ENCODE data around the gene LRP1B. TPM values are rescaled to one million over a fixed set of nuclear protein-coding genes. Genes with fewer than 3 reads are reported as not detected.

Gene LRP1B
- total RNA-seq, 1 donor from 2014 or later: not detected

DNA sequence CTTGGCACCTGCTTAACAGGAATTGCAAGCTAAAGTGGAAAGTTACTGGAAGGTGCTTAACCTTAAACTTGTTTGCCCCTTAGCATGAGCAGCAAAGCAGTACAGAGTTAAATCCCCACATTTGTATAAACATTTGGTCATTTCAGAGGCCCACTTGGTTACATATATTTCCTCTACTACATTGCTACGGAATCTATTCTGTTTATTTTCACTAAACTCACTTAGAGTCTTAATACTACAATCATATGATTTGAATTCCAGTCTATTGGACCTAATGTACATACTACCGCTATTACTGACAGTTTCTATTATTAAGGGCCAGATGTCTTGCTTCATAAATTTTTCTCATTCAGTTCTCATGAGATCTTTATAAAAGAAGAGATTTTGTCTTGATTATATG is 1294.0 kb downstream of the LRP1B start:
- Mint-ChIP-seq H3K4me3 (ENCODE audit: low read depth) (no peak overlapping the region), H3K9me3 (peaks cover 15% of the 10 kb centered on the region), H3K27me3 (ENCODE audit: low read depth) (no peaks in the 10 kb centered on the region), H3K27ac (no peak overlapping the region), H3K36me3 (ENCODE audit: low read depth) (no peaks in the 10 kb centered on the region), H3K4me1 (ENCODE audit: low read depth) (no peaks in the 10 kb centered on the region)
- DNase-seq (ENCODE audit: low spot score): no peak
- intact Hi-C loops (cut with micrococcal nuclease): no loop called here

DNA sequence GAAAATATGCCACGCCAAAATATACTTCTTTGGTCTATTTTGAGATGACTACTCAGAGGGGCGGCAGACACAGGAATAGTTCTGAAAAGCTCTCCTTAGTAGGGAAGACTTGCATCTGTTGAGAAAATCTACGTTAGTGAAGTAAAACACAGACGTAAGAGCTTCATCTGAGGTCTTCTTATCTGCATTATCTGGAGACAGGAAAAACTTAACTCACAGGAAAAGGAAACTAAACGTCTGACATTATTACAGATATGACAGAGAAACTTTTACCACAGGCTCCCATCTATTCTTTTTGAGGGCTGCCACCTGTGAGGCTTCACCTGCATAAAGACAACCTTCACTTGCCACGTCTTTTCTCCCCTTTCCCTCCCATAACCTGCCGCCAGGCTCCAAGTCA is 1295.7 kb downstream of the LRP1B start:
- Mint-ChIP-seq H3K27ac (no peak overlapping the region), H3K4me1 (ENCODE audit: low read depth) (no peaks in the 10 kb centered on the region), H3K4me3 (ENCODE audit: low read depth) (no peak overlapping the region), H3K27me3 (ENCODE audit: low read depth) (no peaks in the 10 kb centered on the region), H3K9me3 (peaks cover 29% of the 10 kb centered on the region), H3K36me3 (ENCODE audit: low read depth) (no peaks in the 10 kb centered on the region)
- intact Hi-C loops (cut with micrococcal nuclease): no loop called here
- no peak for DNase-seq (ENCODE audit: low spot score)

DNA sequence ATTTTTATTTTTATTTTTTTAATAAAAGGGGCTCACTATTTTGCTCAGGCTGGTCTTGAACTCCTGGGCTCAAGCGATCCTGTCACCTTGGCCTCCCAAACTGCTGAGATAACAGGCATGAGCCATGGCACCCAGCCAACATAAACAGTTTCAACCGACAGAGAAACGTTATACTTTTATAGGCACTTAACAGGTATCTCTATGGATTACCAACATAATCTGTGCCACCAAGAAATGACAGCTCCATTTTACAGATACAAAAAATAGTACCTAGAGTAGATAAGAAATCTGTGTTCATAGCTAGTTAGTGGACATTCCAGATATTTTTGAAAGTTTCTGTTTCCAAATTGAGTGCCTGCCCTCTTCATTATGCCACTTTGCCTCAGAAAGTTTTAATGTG is 1316.7 kb downstream of the LRP1B start:
- intact Hi-C loops (cut with micrococcal nuclease): no loop called here
- Mint-ChIP-seq H3K27ac (no peak overlapping the region), H3K36me3 (ENCODE audit: low read depth) (no peaks in the 10 kb centered on the region), H3K27me3 (ENCODE audit: low read depth) (no peaks in the 10 kb centered on the region), H3K9me3 (peaks cover 22% of the 10 kb centered on the region), H3K4me3 (ENCODE audit: low read depth) (no peak overlapping the region), H3K4me1 (ENCODE audit: low read depth) (no peaks in the 10 kb centered on the region)
- no peak for DNase-seq (ENCODE audit: low spot score)

DNA sequence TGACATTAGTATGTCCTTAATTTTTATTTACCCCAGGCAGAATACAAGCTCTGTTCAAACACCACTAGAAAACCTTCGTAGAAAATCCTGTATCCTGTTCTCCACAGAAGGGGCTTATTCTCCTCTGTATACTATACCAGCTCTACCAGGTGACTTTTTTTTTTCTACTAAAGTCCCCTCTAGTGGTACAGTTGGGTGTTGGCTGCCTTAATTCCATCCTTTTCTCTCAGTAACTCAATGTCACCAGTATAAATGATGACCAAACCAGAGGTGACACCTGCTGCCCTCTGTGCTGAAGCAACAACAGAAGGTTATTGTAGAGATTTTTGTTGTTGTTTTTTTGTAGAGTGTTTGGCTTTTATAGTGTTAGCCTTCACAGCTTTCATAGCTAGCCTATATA is 1322.0 kb downstream of the LRP1B start:
- no peaks in the 10 kb centered on the region for H3K36me3 Mint-ChIP-seq (ENCODE audit: low read depth)

DNA sequence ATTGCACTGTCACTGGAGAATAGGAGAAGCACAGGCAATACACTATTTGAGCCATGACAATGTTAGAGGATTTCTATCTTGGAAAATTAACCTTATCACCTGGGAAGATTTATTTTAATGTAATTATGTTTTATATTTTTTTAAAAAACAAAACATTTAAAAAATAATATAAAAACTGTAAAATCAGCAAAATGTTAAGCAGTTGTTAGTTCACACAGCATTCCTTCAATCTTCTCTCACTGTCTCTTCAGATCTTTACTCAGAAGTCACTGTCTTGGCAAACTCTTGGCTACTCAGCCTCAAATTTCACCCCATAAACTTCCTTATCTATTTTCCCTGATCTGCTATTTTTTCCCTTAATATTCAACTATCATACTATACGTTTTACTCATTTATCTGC is 1322.6 kb downstream of the LRP1B start:
- DNase-seq (ENCODE audit: low spot score): no peak
- no peak overlapping the region for H3K4me3 Mint-ChIP-seq (ENCODE audit: low read depth)
- no peaks in the 10 kb centered on the region for H3K36me3 Mint-ChIP-seq (ENCODE audit: low read depth)
- no peaks in the 10 kb centered on the region for H3K27me3 Mint-ChIP-seq (ENCODE audit: low read depth)
- H3K27ac Mint-ChIP-seq: no peak overlapping the region
- intact Hi-C loops (cut with micrococcal nuclease): no loop called here
- H3K9me3 Mint-ChIP-seq: peaks cover 12% of the 10 kb centered on the region
- no peaks in the 10 kb centered on the region for H3K4me1 Mint-ChIP-seq (ENCODE audit: low read depth)

More for the DNA sequence above, 1322.0 kb downstream of the LRP1B start:
- DNase-seq (ENCODE audit: low spot score): no peak
- Mint-ChIP-seq H3K27me3 (ENCODE audit: low read depth) (no peaks in the 10 kb centered on the region), H3K27ac (no peak overlapping the region), H3K9me3 (peaks cover 13% of the 10 kb centered on the region), H3K4me1 (ENCODE audit: low read depth) (no peaks in the 10 kb centered on the region), H3K4me3 (ENCODE audit: low read depth) (no peak overlapping the region)
- intact Hi-C loops (cut with micrococcal nuclease): no loop called here

DNA sequence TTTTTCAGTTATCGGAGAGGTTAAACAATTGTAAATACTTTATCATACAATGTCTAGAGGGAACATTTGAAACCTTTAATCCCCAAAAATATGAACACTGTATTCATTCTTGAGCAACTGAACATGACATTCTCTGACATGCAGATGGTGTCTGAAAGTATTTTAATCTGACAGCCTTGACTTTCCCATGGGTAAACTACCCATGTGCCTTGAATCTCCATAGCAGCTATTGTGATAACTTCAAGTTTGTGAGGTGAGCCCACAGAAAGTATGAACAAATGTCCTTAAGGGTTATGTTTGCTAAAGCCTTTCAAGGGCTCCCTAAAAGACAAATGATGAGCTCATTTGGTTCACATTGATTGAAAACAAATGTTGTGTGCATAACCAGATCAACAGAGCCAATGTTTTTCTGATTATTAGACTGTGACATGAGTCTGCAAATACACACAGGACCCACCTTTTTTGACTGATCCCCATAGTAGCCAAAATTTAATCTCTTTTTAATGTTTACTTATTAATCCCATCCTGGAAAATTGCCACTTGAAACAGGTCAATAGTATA is 1326.0 kb downstream of the LRP1B start:
- intact Hi-C loops (cut with micrococcal nuclease): no loop called here
- no peaks in the 10 kb centered on the region for H3K4me1 Mint-ChIP-seq (ENCODE audit: low read depth)
- H3K27ac Mint-ChIP-seq: no peak overlapping the region

DNA sequence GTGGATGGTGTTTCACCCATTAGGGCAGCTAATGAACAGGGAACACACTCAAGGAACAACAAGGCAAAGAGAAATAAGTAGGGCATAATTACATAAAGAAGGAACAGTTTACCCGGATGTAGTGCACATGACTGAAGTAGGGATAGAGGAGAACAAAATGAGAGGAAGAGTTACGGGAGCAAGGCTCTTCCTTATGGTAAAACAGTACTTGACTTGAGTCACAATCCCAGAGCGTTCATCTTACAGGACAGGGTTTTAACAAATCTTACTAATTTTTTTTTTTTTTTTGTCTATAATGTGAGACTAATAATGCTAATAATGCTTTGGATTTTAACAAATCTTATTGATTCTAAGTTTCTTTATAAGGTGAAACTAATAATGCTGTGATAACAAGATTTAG is 1329.5 kb downstream of the LRP1B start:
- H3K27ac Mint-ChIP-seq: no peak overlapping the region
- H3K36me3 Mint-ChIP-seq (ENCODE audit: low read depth): no peaks in the 10 kb centered on the region
- no peak for DNase-seq (ENCODE audit: low spot score)
- intact Hi-C loops (cut with micrococcal nuclease): no loop called here
- no peak overlapping the region for H3K4me3 Mint-ChIP-seq (ENCODE audit: low read depth)
- H3K27me3 Mint-ChIP-seq (ENCODE audit: low read depth): no peaks in the 10 kb centered on the region
- no peaks in the 10 kb centered on the region for H3K4me1 Mint-ChIP-seq (ENCODE audit: low read depth)
- H3K9me3 Mint-ChIP-seq: peaks cover 19% of the 10 kb centered on the region

More for the DNA sequence above, 1326.0 kb downstream of the LRP1B start:
- DNase-seq (ENCODE audit: low spot score): no peak
- no peaks in the 10 kb centered on the region for H3K36me3 Mint-ChIP-seq (ENCODE audit: low read depth)
- H3K9me3 Mint-ChIP-seq: peaks cover 15% of the 10 kb centered on the region
- no peak overlapping the region for H3K4me3 Mint-ChIP-seq (ENCODE audit: low read depth)
- no peaks in the 10 kb centered on the region for H3K27me3 Mint-ChIP-seq (ENCODE audit: low read depth)

DNA sequence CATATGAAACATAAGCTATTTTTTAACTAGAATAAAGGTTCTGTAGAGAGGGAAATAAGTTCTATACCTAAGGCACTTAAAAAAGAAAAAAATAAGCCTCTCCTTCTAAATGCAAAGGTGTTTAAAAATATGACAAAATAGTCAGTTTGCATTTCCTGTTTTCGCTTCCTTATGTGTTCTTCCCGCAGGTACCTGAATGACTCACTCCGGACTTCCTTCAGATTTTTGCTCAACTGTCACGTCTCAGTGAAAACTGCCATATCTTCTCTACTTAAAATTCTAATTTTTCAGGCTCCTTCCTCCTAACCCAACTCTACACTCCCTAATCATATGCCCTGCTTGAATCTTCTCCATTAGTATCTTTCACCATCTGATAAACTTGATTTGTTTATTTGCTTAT is 1333.1 kb downstream of the LRP1B start:
- no peaks in the 10 kb centered on the region for H3K4me1 Mint-ChIP-seq (ENCODE audit: low read depth)
- no peaks in the 10 kb centered on the region for H3K36me3 Mint-ChIP-seq (ENCODE audit: low read depth)
- intact Hi-C loops (cut with micrococcal nuclease): no loop called here
- no peak overlapping the region for H3K4me3 Mint-ChIP-seq (ENCODE audit: low read depth)
- peaks cover 19% of the 10 kb centered on the region for H3K9me3 Mint-ChIP-seq
- no peaks in the 10 kb centered on the region for H3K27me3 Mint-ChIP-seq (ENCODE audit: low read depth)
- DNase-seq (ENCODE audit: low spot score): no peak
- H3K27ac Mint-ChIP-seq: no peak overlapping the region

DNA sequence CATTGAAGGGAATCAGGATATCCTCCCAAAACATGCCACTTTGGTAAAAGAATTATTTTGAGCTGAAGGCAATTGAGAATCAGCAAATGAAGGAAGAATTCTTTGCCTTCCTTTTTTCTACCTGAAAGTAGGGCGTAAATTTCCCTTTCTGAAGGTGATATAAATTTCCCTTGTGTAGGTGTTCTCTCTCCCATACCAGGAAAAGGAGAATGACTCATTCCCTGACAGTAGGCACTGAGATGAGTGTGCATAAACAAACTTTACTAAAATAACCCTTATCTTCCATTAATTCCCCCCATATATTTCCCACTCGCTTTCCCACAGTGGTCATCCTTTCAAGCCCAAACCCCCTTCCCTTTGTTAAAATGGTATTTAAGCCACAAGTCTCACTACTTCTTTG is 1339.0 kb downstream of the LRP1B start:
- Mint-ChIP-seq H3K4me3 (ENCODE audit: low read depth) (no peak overlapping the region), H3K4me1 (ENCODE audit: low read depth) (no peaks in the 10 kb centered on the region), H3K27me3 (ENCODE audit: low read depth) (no peaks in the 10 kb centered on the region), H3K36me3 (ENCODE audit: low read depth) (no peaks in the 10 kb centered on the region), H3K27ac (no peak overlapping the region), H3K9me3 (peaks cover 17% of the 10 kb centered on the region)
- intact Hi-C loops (cut with micrococcal nuclease): no loop called here
- DNase-seq (ENCODE audit: low spot score): no peak

DNA sequence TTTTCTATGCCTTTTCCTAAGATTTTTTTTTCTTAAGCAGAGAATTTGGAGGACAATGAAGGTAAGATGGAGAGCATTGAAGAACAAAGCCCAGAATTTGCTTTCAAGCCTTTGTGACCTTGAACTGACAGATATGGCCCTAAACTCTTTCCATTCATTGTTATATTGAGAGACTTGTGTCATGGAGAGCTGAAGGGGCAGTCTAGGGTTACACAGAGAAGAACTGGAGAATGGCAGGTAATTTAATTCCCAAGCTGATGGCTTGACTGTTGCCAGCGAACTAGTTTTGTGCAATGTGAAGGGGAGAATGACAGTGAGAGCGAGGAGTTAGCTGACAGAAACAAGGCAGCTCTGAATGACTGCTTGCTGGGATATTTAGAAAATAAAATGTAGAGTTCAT is 1344.2 kb downstream of the LRP1B start:
- H3K4me1 Mint-ChIP-seq (ENCODE audit: low read depth): no peaks in the 10 kb centered on the region
- DNase-seq (ENCODE audit: low spot score): no peak
- H3K4me3 Mint-ChIP-seq (ENCODE audit: low read depth): no peak overlapping the region
- intact Hi-C loops (cut with micrococcal nuclease): no loop called here
- peaks cover 16% of the 10 kb centered on the region for H3K9me3 Mint-ChIP-seq
- H3K27ac Mint-ChIP-seq: no peak overlapping the region
- no peaks in the 10 kb centered on the region for H3K36me3 Mint-ChIP-seq (ENCODE audit: low read depth)
- H3K27me3 Mint-ChIP-seq (ENCODE audit: low read depth): no peaks in the 10 kb centered on the region

DNA sequence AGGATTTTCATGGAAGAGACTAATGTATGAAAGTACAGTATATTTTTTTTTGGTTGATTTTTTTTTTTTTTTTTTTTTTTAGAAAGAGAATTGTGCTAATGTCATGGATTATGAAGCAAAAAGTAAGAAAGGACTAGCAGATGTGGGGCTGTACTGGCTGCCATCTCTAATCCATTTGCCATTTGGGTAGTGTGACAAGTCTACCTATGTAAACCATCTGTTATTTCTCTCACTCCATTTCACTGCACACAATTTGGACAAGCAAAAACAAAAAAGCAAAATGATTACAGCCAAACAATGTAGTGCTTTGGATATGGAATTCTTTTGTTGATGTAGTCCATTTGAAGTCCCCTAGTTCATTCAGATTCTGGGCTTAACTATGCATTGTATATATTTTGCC is 1355.4 kb downstream of the LRP1B start:
- Mint-ChIP-seq H3K4me3 (ENCODE audit: low read depth) (no peak overlapping the region), H3K36me3 (ENCODE audit: low read depth) (no peaks in the 10 kb centered on the region), H3K4me1 (ENCODE audit: low read depth) (no peaks in the 10 kb centered on the region), H3K9me3 (peaks cover 9% of the 10 kb centered on the region), H3K27me3 (ENCODE audit: low read depth) (no peaks in the 10 kb centered on the region), H3K27ac (no peak overlapping the region)
- no peak for DNase-seq (ENCODE audit: low spot score)
- intact Hi-C loops (cut with micrococcal nuclease): no loop called here

DNA sequence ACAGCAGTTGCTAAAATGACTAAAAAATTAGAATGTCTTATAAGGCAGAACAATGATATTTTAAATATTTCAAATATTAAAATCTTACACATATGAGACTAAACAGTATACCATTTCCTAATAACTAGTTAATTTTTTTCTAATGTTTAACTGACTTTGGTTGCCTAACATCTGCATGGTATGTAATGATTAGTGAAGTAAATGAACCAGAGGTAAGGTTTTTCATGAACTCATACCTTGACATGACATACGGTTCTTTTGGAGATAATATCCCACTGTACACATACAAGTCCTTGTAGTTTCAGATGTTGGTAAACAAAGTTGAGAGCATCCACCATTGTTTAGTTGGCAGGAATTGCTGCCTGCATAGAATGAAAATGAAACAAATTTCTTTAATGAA is 1360.2 kb downstream of the LRP1B start:
- no peak overlapping the region for H3K4me3 Mint-ChIP-seq (ENCODE audit: low read depth)
- peaks cover 5% of the 10 kb centered on the region for H3K9me3 Mint-ChIP-seq
- intact Hi-C loops (cut with micrococcal nuclease): no loop called here
- H3K27ac Mint-ChIP-seq: no peak overlapping the region
- H3K27me3 Mint-ChIP-seq (ENCODE audit: low read depth): no peaks in the 10 kb centered on the region
- no peaks in the 10 kb centered on the region for H3K4me1 Mint-ChIP-seq (ENCODE audit: low read depth)
- H3K36me3 Mint-ChIP-seq (ENCODE audit: low read depth): no peaks in the 10 kb centered on the region
- no peak for DNase-seq (ENCODE audit: low spot score)

DNA sequence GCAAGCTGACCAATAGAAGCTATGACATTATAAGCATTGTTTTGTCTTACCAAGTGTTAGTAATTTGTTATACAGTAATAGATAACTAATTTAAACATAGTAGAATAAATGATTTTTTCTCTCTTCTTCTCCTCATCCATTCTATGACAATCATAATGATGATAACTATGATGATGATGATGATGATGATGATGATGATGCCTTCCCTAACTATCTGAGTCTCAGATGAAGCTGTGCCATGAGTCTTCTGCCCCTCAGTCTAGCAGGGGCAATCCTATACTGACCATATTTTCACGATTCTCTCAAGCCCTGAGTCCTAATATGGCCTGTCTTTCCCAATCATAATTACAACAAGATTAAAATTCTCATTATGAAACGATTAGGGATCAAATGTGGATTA is 1369.0 kb downstream of the LRP1B start:
- Mint-ChIP-seq H3K4me3 (ENCODE audit: low read depth) (no peak overlapping the region), H3K9me3 (peaks cover 3% of the 10 kb centered on the region), H3K36me3 (ENCODE audit: low read depth) (no peaks in the 10 kb centered on the region), H3K27me3 (ENCODE audit: low read depth) (no peaks in the 10 kb centered on the region), H3K4me1 (ENCODE audit: low read depth) (no peaks in the 10 kb centered on the region), H3K27ac (no peak overlapping the region)
- no peak for DNase-seq (ENCODE audit: low spot score)
- intact Hi-C loops (cut with micrococcal nuclease): no loop called here
